Activated CD4-positive, CD25-positive, alpha-beta regulatory T cell treated with anti-CD3 and anti-CD28 coated beads, Interleukin-2, amount 50 U/mL, for 16 hours (primary cell): ENCODE measurements around the gene GRN.
"Not testable (repeated sequence)": the region's sequence is repeated elsewhere in the genome, so short reads cannot be mapped to it uniquely, and the experiment has no call there.

Experiments
- DNase-seq: peaks from one replicate; pipeline ENCODE4 v3.0.0-alpha.2; 2020; ENCODE audit warnings: low read depth, low spot score

The GRN gene

GRCh38 chr17:44383363-44383762 lies 38.3 kb downstream of the GRN start:
- no peak for DNase-seq

DNA sequence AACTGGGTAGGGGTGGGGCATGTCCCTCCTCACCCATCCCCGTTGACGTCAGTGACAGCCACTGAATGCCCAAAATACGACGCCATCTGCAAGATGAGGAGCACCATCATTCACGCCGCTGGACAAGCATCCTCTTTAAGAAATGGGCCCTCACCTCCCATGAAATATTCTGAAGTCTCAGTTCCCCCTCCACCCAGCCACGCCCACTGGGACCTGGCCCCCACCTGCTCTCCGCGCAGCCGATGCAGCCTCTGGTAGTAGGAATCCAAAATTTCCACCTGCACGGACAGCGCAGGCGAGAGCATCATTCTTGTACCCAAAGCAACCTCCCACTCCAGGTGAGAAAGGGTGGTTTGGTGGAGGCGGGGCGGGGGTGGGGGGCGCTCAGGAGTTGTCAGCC lies 38.8 kb downstream of the GRN start:
- no peak for DNase-seq

DNA sequence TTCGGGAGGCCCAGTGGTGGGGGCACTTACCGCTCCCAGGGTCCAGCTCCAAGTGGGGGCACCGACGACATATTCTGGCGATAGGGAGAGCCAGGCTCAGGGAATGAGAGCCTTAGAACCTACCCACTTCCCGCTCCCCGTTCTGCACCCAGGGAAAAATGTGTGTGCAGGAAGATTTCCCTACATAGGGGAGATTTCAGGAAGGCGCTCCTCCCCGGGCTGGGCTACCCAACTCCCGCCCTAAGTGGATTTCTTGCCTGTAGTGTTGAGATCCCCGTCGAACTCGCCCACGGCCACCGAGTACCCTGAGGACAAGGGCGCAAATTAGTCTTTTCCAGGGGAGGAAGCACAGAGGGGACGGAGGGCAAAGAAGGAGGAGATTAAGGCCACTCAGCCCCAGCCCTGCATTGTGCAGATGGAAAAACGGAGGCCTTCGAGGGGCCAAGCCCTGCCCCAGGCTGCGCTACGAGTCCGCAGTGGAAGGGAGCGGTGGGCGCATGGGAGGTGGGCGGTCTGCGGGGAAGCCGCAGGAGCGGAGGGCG lies 39.2 kb downstream of the GRN start:
- no peak for DNase-seq

DNA sequence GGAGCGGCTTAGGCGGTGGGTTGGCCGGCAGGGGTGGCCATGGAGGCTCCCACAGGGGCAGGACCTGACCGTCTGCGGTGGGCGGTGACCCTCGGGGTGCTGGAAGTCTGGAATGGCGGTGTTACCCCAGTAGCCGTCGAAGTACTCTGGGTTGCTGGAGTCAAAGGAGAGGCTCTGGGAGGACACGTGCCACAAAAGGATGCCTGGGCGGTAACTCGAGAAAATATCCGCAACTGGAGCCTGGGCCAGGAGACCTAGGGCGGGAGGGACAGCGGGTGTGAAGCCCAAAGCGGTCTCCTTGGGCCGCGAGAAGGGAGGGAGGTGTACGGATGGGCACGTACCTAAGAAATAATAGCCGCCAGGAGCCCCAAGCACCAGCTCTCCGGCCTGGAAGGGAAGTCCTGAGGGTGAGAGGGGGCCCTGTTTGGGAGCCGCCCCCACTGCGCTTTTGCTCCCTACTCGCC lies 39.8 kb downstream of the GRN start:
- no peak for DNase-seq

DNA sequence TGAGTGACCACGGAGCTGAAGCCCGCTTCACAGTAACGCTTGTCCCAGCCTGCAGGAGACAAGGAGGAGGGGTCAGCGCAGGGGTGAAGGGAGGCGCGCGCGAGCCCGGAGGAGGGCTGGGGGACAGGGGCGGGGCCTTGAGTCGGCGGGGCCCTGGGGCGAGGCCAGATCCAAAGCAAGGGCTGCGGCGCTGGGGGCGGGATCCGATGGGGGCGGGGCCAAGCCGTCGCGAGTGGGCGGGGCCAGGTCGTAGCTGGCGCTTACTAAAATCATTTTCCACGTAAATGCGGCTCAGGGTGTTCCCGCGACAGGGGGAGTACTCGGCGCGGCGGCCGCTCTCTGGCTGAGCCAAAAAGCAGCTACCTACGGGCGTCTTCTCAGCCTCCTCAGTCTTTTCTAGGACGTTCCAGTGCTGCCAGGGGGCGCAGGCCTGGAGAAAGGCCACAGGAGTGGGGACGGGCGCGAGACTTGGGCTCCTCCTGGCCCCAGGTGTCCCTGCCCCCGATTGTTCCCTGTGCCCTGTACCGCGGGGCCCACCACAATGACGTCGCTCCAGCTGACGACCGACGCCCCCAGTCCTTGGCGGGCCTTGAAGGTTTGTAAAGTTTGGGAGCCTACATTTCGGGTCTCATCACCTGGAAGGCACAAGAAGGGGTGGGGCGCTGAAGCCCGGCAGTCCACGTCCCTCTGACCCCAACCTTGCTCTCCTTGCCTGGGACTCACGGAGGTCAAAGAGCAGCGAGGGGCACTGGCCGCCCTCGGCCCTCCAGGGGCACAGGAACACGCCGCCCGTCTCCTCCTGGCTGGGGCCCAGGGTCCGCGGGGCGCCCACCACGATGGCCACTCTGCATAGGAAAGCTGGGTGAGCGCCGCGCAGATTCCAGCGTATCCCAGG lies 40.4 kb downstream of the GRN start:
- DNase-seq, result peak; percentile 60

DNA sequence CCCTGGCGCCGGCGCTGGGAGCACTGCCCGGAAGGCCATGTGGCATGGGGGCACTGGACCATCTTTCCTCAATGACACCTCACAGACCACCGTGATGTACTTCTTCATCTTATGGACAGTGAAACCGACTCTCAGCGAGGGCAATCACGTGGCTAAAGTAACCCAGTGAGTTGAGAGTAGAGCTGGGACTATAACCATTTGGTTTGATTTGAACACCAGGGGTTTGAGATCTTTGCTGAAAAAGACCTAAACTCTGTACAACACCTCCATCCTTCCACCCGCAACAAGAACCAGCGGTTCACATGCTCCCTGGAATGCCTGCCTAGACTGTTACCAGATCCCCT lies 41.1 kb downstream of the GRN start:
- no peak for DNase-seq

GRCh38 chr17:44387804-44388203 lies 42.7 kb downstream of the GRN start:
- no peak for DNase-seq

GRCh38 chr17:44389281-44389680 lies 44.2 kb downstream of the GRN start, which contains the start of gene ITGA2B:
Gene ITGA2B, minus strand, starts transcription at chr17:44389649. Its CDS starts 176 bp downstream, at chr17:44389473.
- no peak for DNase-seq

DNA sequence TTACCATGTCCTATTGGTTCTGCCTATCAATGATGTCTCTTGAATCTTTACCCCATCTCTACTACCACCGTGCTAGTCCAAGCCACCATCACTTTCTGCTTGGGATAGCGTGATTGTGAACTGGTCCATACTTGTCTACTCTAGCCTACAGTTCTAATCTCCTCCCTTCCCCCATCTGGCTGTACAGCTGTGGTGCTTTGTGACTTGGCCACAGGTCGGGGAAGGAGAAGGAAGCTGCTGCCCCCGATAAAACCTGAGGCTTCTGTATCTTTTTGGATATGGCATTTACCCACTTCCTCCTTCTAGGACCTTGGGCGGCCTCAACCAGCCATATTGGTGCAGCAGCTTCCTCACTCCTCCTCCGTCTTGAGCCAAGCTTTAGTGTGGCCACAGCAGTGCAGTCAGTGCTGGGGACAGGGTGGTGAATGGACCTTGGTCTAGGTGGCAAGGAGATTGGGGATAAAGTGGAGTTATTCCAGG lies 44.7 kb downstream of the GRN start:
- no peak for DNase-seq

DNA sequence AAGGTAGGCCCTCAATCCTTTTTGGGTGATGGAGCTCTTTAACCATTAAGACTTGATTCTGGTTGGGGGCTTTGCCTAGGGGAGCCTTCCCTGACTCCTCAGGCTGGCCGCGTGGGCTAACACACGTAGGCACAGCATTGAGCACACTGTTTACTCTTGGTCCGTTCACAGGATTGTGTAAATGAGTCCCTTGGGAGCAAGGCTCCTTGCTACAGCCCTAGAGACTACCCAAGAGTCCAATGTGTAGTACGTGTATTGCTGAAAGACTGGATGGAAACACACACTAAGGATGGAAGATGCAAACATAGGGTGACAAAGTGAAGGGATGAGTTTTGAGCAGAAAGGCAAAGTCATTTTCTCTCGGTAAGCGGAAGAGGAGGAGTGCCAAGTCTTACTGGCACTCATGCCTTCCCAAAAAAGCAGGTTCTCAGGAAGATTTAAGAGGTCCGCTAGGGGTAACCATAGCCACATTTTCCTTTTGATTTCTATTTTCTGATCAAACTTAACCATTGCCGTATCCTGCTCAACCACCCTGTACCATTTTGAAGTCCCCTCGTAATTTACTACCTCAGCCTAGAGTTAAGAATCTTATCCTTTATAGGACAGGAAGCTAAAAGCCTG lies 45.3 kb downstream of the GRN start:
- DNase-seq, result no peak

- not testable (repeated sequence) for DNase-seq
These were observed 49.0 kb downstream of the GRN start for GRCh38 chr17:44394112-44394511.

DNA sequence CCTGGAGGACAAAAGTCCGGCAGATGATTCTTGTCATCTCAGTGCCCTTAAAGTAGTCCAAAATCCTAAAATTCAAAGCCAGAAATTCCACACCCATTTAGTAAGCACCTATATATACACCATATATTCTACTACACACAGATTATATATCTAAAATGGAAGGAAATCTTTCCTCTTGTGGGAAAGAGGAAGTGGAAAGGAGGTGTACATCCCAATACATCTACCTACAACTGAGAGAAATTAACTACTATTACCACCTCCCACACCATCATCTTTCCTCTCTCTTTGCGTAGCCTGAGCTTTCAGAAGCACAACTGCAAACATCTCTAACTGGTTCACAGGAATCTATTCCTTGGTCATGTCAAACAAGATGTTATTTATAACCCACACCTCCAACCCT lies 49.7 kb downstream of the GRN start:
- DNase-seq, result no peak

DNA sequence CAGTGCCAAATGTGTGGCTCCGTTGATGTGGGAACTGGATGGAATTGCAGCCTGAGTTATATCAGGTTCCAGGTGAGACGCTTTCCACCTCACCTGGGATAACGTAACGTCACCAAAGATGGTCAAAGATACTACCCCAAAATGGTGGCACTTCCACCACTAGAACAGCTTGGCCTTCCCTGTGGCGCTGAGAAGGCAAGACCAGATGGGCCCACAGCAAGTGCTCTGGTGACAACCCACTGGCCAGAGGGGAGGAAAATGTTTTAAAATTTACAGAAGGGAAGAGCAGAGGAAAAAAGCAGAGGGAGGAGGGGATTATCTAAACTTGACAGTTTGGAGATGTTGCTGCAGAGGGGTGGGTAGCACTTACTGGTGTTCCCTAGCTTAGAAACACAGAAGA lies 51.8 kb downstream of the GRN start:
- no peak for DNase-seq

GRCh38 chr17:44397479-44398440 lies 52.7 kb downstream of the GRN start:
- no peak for DNase-seq

GRCh38 chr17:44398692-44399691 lies 53.9 kb downstream of the GRN start:
- DNase-seq, result no peak

DNA sequence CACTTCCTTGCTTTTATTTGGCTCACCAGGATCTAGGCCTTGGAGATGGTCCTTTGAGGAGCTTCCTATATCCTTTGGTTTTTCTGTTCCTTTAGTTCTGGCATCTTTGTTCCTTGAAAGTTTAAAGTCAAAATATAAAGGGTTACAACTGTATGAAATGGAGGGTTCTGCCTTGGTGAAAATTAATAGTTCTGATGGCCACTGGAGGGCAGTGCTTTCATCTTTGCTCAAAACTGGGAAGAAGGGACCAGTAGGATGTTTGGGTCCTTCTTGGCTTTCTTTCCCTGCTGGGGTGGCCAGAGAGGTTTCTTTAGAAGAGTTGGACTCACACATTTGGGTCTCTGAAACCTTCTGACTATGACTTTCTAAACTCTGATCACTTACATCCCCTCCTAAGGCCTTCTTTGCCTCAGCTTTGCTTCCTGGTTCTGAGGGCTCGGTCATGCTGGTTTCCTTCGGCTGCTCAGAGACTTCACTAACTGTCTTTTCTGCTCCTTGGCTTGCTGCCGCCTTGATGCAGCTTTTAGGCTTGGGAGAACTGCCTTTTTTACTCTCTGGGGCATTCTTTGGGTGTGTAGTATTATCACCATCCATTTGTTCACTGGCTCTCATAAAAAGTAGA lies 55.2 kb downstream of the GRN start:
- no peak for DNase-seq
